Activated naive CD8-positive, alpha-beta T cell treated with anti-CD3 and anti-CD28 coated beads, Interleukin-2, amount 50 U/mL, for 16 hours (primary cell): Measurements from ENCODE around the gene ALG9.

Experiments used
- DNase-seq: peaks from one replicate; pipeline ENCODE4 v3.0.0-alpha.2; 2020; ENCODE audit warnings: low read depth, low spot score

The ALG9 gene

DNA sequence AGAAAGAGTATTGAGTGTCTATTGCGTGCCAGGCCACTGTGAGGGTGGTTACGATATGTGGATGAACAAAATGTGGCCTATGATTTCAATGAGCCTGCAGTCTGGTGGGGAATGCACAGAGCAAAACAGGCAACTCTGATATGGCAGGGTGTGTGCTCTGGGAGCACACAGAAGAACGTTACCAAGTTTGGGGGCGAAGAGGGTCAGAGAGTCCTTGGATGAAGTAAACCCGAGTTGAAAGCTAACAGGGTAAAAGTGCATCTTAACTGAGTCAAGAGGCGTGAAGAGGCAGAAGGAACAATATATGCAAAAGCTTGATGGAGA is 8.2 kb upstream of the ALG9 start:
- no peak for DNase-seq

DNA sequence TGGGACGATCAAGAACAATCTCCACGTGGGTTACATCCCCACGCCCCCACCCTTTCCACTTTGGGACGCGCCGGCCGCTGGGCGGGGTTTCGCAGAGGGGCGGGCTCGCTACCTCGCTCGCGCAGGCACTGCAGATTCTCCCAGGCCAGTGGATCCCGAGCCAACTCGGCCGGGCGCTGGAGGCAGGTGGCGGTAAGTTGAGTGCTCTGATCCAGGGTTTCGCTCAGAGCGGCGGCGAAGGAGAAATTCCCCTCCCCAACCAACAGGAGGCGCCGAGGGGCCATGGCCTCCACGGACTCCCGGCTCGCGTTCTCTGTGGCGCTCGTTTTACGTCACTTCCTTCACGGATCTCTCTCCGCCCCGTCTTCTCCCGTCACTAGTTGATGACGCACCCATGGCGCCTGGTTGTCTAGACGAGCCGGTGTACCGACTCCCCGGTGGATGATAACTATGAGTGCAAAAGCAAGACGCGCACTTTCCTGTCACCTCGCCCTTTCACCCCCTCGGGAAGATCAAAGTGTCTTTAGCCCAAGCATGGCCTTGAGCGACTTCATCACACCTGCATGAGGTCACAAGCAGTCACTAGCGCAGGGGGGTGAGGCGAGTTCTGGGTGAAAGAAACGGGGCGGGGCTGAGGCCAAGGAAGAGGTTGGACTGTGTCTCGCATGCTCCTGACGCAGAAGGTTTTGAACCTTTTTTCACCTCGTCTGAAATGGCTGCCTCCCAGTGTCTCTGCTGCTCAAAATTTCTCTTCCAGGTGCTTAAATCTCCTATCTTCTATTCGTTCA is 7.7 kb upstream of the ALG9 start, which contains the start of the genes CFAP68 and FDXACB1:
CFAP68 (plus strand) TSS at position 693 of the 788 bp plus-strand sequence; CDS start at position 713, 20 bp downstream.
FDXACB1 (minus strand) TSS at position 317 of the 788 bp plus-strand sequence; CDS start at position 284, 33 bp downstream.
- DNase-seq: peak; percentile 87

DNA sequence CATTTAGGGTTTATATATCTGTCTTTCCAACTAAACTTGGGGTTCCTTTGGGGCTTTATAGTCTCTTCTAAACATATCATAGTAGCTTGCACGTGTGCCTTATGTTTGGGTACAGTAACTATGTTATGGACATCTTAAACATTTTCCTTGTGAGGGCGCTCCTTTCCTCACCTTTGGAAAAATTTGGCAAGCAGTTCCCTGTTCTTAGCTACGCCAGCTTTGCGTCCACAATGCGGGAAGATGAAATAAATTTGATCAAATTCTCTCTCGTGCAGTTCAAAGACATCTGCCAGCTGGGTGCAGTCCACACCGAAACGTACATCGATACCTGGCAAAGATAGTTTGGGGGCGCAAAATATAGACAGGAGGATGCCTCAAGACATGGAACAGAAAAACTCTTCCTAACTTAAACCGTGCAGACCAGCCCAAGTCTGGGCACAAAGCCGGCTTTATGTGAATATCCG is 7.0 kb upstream of the ALG9 start:
- DNase-seq: no peak

DNA sequence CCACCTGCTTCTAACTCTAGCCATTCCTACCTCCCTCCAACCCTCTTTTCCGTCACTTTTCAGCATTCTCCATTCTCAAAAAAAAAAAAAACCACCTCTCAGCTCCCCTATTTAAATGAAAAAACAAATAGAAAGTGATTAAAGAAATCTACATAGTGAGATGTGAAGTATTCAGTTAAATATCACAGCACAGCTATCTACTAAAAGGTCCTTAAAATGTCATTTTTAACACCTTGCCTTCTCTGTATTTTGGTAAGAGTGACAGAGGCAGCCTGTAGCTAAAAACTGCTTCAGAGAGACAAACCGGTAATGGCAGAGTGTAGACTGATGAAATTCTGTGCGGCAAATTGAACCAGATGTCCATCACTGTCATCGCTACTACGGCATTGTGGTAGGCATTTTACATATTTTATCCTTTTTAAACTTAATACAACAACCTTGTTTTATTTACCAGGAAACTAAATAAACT is 346 bp upstream of the ALG9 start:
- no peak for DNase-seq

DNA sequence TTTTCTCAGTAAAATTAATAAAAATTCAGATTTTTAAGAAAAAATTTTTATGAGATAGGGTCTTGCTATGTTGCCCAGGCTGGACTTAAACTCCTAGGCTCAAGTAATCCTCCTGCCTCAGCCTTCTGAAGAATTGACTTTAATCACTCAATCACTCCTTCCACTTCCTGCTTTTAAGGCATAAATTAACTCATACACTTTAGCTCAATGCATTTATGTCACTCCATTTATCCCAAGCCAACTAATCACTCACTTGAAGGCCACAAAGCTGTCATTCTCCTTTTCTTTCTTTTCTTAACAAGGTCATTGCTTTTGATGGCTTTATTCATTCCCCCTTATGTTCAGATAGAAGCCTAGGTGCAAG is 877 bp downstream of the ALG9 start:
- DNase-seq: no peak

DNA sequence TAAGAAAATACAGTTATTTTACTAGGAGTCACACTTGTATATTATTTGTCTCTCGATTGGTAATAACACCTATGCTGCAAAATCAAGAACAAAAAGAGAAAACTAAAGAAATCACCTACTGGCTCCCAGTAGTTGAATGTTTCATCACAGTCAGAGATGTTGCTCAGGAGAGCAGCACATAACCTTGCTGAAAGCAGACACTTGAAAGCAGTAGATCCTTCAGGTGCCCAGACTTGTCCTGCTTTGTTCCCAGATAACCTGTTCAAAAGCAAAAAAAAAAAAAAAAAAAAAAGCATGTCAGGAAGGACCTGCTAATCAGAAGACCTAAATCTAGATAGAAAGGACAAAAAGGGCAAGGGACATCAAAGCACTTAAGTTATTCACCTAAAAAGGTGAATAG is 1.3 kb downstream of the ALG9 start:
- no peak for DNase-seq

DNA sequence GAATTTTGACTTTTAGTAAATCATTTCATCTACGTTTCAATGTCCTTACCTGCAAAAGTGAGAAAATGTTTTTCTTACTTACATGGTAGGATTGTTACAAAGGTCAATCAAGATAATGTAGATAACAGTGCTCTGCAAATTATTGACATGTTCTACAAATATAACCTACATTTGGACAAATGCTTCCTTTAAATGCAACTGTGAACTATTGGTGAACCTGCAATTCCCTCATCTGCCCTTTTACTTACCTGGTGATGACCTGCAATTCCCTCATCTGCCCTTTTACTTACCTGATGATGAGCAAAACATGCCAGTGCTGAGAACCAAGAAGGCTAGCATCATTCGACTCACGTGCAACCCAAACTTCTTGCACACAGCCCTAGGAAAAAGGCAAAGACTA is 11.1 kb downstream of the ALG9 start:
- no peak for DNase-seq

DNA sequence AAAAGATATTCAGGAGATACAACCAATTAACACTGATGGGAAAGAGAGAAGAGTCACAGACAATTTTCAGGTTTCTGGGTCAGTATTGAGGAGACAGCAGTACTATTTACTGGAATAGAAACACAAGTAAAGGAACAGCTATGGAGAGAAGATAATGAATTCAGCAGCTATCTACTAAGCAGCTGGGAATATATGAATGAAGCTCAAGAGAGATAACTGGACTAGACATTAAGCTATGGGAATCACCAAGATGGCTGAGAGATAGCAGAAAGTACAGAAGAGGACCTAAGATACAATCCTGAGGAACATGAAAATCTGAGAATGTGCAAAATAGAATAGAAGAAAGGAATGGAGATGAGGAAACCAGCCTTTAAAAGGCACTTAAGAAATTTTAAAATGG is 15.9 kb downstream of the ALG9 start:
- DNase-seq: no peak

DNA sequence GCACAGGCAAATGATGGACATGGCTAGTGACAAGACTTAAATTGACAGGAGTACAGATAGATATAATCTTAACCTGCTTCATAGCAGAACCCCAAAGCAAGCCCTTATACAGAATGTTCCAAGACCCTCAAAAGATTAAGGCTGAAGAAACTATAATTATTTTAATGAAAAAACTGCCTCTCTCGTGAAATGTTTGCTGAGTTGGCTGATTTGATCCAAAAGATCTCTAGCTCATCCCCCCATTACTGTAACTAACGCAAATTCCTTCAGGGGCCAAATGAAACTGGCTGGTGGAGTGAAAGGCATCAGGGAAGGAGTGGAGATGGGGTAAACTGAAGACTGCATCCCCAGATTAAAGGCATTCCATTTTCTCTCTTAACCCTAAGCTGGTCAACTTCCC is 19.3 kb downstream of the ALG9 start:
- DNase-seq: no peak

DNA sequence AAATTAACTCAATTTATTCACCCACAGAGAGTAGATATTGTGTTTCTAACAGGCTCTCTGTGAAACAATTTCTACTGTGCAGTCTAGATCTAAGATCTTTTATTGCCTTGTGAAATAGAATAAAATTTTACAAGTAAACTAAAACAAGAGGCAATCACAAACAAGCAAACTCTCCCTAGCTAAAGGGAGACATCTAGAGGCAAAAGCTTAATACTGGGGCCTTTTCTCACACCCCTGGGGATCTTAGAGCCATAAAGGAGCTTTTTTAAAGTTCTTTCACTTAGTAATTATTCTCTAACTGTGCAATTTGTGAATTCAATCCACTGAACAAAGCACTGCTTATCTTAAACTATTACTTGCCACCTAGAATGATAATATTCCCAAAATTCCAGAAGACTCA is 19.7 kb downstream of the ALG9 start:
- no peak for DNase-seq

DNA sequence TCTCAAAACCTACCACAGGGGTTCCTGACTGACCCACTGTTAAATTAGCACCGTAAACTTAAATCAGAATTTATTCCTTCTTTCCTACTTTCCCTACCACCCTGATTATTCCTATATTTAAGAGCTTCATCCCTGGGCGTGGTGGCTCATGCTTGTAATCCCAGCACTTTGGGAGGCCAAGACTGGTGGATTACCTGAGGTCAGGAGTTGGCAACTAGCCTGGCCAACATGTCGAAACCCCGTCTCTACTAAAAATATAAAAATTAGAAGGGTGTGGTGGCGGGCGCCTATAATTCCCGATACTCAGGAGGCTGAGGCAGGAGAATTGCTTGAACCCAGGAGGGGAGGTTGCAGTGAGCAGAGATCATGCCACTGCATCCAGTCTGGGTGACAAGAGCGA is 20.3 kb downstream of the ALG9 start:
- no peak for DNase-seq

DNA sequence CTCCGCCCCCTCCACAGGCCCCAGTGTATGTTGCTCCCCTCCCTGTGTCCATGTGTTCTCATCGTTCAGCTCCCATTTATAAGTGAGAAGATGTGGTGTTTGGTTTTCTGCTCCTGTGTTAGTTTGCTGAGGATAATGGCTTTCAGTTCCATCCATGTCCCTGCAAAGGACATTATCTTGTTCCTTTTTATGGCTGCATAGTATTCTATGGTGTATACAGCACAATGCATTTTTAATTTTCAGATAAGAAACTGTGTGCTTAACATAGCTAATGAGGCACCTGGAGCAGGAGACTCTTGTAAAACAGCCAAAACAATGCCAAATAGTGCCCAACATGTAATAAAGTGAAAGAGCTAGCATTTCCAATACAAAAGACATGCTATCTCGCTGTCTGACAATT is 21.8 kb downstream of the ALG9 start:
- DNase-seq: no peak

DNA sequence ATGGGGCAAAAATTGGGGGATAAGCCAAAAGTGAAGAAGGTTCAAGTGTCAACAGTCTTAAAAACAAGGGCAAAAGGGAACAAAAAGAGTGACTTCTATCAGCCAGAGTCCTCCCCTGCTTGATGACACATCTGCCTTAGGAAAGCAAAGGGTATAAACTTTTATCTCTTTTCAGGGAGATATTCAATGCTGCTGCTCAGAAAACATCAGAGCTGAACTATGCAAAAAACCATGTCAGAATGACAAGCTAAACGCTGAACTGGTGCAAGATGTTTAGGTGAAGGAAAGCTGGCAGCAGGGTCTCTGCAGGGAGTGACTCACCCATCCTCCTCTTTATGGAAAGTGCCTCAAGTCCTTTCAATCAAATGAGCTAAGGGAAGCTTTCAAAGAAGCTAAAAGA is 24.7 kb downstream of the ALG9 start:
- no peak for DNase-seq

DNA sequence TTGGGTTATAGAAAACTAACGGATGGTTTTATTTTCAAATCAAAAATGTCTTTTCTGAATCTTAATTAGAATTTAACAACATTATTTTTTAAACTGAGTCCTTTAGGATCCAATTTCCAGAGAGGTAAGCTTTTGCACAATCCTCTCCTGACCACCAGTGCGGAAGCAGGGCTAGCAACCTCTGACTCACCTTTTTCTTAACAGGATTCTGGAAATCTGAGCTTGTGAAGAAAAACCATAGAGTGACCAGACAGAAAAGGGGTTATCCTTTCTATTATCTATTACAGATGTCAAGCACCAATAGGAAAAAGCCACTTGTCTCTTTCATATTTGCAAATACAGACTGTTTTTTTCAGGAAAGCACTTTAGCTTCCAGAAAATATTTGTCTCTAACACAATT is 25.3 kb downstream of the ALG9 start:
- no peak for DNase-seq

DNA sequence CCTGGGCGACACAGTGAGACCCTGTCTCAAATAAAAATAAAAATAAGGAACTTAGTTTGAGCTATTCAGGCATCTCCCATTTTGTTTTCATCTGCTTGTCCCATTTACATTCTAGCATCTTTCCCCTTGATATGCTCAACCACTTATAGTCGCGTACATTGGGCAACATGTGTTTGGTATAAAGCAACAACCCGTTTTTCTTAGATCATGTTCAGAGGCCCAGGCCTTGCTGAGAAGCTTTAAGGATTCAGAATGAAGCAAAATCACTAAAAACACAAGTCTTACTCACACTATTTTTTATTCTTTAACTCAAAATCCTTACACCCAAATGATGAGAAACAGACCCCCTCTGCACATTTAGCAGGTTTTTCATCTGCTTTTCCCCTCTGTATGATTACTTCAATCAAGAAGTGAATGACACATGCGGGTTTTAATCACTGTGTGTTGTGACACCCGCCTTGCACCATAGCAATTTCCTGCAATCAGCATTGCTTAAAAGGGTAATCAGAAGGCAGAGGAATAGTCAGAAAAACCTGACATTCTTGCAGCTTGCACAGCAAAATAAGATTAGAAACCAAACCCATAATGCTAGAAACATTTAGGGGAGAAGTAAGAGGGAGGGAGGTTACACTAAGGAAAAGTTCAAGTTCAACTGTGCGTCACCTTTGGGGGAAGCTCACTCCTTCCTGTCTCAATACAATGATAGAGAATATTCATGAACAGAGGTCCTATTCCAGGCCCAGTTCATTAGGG is 25.9 kb downstream of the ALG9 start:
- DNase-seq: no peak

DNA sequence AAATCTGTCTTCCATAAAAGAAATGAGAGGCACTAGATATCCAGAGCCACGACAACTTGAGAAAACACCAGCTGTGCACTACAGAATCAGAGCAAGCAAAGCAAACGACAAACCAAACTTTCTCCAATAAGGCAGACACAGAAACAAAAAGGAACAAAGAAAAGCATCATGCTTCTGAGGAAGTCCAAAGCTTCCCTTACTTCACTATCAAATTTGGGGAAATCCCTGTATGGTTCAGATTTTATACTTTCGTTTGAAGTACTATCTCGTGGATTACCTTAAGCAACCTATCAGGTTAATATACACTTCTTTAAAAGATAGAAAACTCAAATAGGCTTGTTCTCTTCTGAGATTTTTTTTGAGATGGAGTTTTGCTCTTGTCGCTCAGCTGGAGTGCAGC is 27.7 kb downstream of the ALG9 start:
- no peak for DNase-seq

DNA sequence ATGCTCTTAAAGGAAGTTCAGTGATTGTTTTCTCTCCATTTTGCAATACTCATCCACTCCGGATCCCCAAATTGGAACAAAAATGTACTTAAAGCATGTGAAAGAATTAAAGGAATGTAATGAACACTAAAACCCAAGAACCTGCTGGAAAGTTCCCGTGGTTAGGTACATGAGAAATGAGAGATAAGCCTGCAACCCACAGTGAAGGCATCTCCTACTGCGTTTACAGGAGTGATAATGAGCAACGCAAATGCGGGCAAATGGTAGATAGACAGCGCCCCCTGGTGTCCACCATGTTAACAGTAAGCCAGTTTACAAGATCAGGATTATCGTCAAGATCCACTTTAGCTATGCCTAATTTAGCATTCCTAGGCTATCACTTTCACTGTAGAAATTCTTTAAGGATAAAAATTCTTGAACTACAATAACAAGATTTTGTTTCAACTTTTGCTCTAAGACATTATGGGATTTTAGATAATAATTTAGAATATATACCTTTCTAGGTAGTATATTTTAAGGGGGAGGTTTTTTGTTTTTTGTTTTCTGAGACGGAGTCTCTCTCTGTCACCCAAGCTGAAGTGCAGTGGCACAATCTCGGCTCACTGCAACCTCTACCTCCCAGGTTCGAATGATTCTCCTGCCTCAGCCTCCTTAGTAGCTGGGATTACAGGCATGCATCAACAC is 29.9 kb downstream of the ALG9 start:
- peak; percentile 66 for DNase-seq

DNA sequence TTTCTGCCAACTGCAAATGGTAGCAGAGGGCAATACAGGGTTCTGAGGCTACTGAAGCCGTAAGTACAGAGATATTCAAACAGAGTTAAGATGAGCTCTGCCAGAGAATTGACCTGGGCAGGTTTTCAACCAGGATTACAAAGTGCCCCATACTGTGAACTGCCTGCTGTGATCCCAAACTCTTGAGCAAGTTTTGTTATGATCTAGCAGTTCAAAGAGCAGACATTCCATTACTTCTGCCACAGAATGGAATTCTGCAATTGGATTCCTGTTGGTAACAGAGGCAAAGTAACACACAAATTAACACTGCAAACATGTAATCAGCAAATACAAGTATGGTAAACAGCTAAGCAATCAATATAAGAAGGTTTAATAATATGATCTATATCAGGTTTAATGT is 31.2 kb downstream of the ALG9 start:
- no peak for DNase-seq

DNA sequence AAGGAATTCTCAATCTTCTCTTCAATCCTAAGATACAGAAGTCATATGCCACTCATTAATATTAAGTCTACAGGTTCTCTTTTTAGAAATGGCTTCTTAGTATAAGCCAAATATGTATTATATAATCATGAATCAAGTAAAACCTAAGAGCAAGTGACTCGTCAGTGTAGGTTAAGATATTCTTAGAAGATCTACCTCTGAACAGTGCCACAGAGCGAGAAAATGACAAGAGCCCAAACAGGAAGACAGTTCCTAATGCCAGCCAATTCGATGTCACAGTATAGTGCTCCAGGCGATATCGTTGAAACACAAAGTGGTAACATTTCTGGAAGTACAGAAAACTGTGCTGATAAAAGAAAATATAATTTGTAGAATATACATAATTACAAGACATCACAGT is 33.3 kb downstream of the ALG9 start:
- DNase-seq: no peak

DNA sequence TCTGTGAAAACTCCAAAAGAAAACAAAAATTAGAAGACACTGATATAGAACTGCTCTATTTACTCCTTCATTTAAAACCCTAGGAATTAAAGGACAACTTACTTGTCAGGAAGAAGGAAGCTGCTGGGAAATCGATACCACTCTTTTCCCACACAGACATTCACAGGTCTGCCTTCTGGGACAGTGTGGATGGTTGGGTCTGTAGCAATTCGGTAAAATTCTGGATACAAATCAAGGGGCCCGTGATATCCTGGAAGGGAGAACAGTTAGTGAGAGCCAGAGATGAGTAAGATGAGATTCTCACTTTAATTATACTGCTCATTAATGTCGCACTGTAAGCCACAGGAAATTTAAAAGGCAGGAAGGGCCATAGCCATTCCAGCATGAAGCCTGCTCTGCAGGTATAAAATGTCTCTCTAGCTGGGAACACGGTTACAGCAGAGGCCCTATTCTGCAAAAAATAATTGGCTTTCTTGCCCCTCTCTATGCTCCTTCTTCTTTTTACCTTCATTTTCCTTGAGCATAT is 34.0 kb downstream of the ALG9 start:
- DNase-seq: no peak

DNA sequence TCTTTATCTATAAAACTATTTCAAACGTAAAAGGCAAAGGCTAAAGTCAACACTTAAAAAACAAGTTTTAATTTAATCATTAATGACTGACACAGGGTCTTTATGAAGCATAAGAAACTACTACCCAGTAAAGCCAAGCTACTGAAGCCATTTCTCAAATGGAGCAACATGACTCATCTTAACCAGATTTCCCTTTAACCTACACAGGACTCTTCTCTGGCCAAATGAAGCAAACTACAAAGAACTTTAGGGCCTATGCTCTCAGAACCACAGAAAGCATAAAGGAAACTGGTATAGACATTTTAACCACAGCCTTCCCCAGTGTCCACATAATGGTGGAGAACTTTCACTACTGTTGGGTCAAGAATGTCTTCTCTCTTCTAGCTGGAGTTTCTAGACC is 34.7 kb downstream of the ALG9 start:
- DNase-seq: no peak

DNA sequence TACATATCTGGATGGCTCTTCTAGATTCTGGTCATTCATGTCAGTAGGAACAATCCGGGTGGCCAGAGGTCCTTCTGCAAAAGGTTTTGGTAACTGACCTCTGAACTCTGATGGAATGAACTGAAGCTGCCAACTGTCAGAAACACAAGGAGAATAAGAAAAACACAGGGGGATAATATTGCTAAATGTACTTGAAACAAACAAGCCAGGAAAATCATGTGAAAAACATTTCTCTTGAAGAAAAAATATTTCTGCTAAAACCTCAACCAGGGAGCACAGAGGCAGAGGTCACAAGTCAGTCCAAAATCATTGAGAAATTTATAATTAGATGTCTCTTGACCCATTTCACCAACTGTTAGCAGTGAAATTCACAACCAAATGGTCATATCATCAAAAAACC is 35.2 kb downstream of the ALG9 start:
- DNase-seq: no peak
